ENCODE data around the gene GTPBP2.

GRCh38 chr6:43575105-43575771 is 53.8 kb downstream of the GTPBP2 start:
- TF ChIP-seq CTCF (IDR thresholded peaks at IDR 0.05): no peak
- TF ChIP-seq POLR2A (IDR thresholded peaks at IDR 0.05): no peak
